Fibroblast of lung (primary cell): ENCODE data around the gene NXN.

Experiments
- EZH2 ChIP-seq: IDR thresholded peaks from 2 replicates; pipeline ENCODE4 v1.5.1; 2012; ENCODE audit warnings: low read length, control low read depth, mild to moderate bottlenecking; ENCODE audit errors: missing control alignments
- TF ChIP-seq, protein P1 (sequence below), 2 donors: IDR thresholded peaks in 1 of 2; conservative IDR thresholded peaks in 1 of 2; 1 replicate in 1 of 2; 2 replicates in 1 of 2; pipeline ENCODE4 v1.5.1; 2011 to 2012; ENCODE audit warnings: low read length in 2 of 2, control low read depth in 1 of 2, inconsistent platforms in 1 of 2, low read depth in 1 of 2, mild to moderate bottlenecking in 1 of 2

GRCh38 chr17:825216-825615 lies 154.4 kb downstream of the NXN start:
- no peak for TF ChIP-seq EZH2
- TF ChIP-seq, protein P1, sequence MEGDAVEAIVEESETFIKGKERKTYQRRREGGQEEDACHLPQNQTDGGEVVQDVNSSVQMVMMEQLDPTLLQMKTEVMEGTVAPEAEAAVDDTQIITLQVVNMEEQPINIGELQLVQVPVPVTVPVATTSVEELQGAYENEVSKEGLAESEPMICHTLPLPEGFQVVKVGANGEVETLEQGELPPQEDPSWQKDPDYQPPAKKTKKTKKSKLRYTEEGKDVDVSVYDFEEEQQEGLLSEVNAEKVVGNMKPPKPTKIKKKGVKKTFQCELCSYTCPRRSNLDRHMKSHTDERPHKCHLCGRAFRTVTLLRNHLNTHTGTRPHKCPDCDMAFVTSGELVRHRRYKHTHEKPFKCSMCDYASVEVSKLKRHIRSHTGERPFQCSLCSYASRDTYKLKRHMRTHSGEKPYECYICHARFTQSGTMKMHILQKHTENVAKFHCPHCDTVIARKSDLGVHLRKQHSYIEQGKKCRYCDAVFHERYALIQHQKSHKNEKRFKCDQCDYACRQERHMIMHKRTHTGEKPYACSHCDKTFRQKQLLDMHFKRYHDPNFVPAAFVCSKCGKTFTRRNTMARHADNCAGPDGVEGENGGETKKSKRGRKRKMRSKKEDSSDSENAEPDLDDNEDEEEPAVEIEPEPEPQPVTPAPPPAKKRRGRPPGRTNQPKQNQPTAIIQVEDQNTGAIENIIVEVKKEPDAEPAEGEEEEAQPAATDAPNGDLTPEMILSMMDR (conservative IDR thresholded peaks at IDR 0.05 in 1 of 2, IDR thresholded peaks at IDR 0.05 in 1 of 2; ENCODE audit: low read depth in 1 of 2, low read length in 2 of 2), result no peak
